T-helper 22 cell (primary cell): ENCODE measurements around the gene MYCN.
"Not testable (repeated sequence)": the region's sequence is repeated elsewhere in the genome, so short reads cannot be mapped to it uniquely, and the experiment has no call there.

Experiments used
- DNase-seq: peaks from one replicate; pipeline ENCODE4 v3.0.0-alpha.2; 2020; ENCODE audit warnings: low read depth

Gene MYCN

DNA sequence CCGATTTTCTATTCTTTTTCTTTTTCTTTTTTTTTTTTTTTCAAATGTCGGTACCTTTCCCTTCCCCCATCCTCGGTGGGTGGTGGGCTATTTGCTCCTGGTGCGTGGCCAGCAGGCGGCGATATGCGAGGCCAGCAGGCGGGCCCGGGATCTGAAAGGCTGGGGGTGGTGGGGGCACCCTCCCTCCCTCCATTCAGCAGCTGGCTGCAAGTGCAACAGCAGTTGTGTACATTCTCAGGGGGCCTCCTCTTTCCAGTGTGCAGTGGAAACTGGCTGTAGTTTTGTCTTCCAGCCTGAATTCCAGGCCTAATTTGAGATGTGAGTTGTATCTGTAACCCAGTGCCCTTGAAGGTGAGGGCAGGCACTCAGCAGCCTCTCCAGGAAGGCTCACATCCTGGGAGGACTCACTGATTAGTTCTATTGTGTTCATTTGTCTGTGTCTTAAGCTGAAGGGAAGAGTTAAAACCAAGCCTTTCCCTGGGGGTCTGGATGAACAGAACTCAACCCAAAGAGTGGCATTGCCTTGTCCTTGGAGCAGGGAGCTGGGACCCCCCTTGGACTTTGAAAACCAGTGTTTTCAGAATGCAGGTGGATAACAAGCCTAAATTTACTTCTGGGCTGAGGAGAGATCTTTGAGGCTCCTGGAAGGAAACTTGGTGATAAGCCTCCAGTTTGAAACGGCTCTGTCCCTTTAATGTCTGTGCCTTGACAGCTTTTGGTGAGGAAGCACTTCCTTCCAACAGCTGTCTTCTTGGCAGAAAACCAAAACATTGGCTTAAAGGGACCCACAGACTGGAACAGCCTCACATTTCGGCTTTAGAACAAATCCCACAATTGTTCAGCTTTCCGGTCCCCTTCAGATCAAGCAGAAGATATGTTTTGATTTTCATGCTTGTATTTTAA lies 3.3 kb downstream of the MYCN start:
- no peak for DNase-seq

DNA sequence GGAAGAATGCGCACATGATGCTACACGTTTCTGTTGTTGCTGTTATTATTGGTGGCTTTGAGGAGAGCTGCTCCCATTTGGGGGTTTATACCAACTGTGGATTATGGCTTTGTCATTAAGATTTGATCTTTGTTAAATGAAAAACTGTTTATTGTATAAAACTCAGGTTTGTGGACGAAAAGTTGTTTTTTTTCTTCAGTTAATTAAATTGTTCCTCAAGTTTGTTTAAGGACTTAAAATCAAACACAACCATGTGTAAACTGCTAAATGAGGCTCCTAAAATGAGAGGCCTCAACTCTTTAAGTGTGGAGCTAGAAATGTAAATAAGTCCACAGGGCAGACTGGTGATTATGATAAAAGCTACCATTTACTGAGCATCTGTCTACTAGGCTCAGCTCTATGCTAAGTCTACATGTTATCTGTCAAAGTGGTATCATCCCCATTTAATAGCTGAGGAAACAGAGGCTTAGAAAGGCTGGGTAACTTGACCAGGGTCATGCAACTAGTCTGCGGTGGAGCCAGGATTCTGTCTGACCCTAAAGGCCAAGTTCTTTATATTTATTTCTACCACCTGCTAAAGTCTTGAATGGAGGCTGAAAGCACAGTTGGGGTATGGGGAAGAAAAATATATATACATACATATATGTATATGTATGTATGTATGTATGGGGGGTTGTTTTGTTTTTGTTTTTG lies 4.1 kb downstream of the MYCN start:
- DNase-seq = no peak

DNA sequence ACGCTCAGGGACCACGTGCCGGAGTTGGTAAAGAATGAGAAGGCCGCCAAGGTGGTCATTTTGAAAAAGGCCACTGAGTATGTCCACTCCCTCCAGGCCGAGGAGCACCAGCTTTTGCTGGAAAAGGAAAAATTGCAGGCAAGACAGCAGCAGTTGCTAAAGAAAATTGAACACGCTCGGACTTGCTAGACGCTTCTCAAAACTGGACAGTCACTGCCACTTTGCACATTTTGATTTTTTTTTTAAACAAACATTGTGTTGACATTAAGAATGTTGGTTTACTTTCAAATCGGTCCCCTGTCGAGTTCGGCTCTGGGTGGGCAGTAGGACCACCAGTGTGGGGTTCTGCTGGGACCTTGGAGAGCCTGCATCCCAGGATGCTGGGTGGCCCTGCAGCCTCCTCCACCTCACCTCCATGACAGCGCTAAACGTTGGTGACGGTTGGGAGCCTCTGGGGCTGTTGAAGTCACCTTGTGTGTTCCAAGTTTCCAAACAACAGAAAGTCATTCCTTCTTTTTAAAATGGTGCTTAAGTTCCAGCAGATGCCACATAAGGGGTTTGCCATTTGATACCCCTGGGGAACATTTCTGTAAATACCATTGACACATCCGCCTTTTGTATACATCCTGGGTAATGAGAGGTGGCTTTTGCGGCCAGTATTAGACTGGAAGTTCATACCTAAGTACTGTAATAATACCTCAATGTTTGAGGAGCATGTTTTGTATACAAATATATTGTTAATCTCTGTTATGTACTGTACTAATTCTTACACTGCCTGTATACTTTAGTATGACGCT lies 5.8 kb downstream of the MYCN start:
- no peak for DNase-seq

- no peak for DNase-seq
These were observed 6.6 kb downstream of the MYCN start for GRCh38 chr2:15946983-15947382.

DNA sequence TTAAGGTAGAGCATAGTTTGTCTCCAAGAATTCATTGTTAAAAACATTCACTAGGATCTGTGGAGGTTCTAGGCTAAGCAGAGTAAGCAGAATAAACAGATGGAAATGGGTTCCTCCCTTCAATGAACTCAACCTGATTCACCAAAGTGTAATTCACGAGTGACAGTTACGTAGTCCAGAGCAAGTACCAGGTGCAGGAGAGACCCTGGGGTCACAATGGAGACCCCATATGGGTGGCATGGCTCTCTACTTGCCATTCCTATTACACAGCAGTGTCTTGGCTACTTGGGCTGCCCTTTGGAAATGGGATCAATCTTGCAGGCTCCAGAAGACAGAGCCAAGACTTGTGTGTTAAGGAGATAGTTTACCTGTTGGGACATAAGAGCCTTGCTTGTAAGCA lies 7.1 kb downstream of the MYCN start:
- DNase-seq = no peak

DNA sequence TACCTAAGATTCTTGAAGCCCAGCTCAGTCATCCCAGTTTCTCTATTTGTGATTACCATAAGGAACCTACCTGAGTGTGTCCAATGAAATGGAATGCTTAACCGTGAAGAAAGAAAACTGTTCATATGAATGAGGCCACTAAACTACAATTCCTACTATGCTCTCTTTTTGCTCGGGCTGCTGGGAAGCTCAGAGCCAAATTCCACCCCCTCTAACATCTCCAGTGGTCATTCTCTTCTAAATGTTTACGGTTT lies 8.3 kb downstream of the MYCN start:
- DNase-seq = no peak

GRCh38 chr2:15949126-15949525 lies 8.8 kb downstream of the MYCN start:
- no peak for DNase-seq

DNA sequence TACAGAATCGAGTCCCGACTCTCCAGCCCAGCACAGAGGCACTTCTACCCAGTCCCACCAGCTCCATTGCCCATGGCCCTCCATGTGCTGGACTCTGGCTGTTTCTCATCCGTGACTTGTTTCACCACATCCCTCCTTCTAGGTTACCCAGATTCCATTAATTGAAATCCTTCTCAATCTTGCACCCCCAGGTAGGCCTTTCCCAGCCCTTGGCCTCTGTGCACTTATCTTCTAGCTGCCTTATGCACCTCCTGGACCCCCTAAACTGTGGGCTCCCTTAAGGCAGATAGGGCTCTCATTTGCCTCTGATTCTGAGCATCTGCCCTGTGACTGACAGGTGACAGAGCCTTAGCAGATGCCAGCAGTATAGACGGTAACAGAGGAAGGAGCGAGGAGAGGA lies 9.2 kb downstream of the MYCN start:
- DNase-seq = no peak

- no peak for DNase-seq
These were observed 10.0 kb downstream of the MYCN start for GRCh38 chr2:15950088-15950952.

- not testable (repeated sequence) for DNase-seq
These were observed 11.6 kb downstream of the MYCN start for GRCh38 chr2:15951936-15952335.

- DNase-seq = no peak
These were observed 12.2 kb downstream of the MYCN start for GRCh38 chr2:15952451-15953146.

- no peak for DNase-seq
These were observed 12.8 kb downstream of the MYCN start for GRCh38 chr2:15953147-15953630.

GRCh38 chr2:15953891-15954680 lies 13.7 kb downstream of the MYCN start:
- no peak for DNase-seq

- DNase-seq = no peak
These were observed 14.4 kb downstream of the MYCN start for GRCh38 chr2:15954761-15955160.

DNA sequence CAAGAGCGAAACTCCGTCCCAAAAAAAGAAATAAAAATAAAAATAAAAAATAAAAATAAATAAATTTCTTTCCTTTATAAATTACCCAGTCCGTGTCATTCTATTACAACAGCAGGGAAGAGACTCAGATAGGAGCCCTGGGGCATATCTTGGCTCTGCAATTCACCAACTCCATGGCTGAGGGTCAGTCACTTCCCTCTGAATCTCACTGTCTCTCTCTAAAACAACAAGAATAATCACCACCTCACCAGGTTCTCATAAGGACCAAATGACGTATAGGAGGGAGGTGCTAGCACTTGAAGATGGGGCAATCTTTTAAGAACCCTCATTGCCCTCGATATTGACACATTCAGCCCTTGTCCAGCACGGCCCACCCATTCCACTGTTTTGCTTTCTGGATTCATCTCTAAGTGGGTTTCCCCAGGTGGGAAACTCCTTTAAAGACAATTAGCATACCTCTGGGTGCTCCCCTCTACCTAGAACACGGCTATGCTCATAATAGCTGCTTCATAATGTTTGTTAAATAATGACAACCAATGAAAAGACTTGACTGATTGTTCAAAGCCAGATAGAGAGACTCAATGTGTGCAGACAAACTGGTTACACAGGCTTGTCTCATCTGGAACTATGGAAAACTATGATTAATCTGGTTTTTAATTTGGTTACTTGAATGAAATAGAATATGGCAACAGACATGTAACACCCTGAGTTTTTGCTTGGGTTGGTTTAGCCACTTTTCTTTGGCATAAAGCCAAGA lies 15.1 kb downstream of the MYCN start:
- DNase-seq = no peak

DNA sequence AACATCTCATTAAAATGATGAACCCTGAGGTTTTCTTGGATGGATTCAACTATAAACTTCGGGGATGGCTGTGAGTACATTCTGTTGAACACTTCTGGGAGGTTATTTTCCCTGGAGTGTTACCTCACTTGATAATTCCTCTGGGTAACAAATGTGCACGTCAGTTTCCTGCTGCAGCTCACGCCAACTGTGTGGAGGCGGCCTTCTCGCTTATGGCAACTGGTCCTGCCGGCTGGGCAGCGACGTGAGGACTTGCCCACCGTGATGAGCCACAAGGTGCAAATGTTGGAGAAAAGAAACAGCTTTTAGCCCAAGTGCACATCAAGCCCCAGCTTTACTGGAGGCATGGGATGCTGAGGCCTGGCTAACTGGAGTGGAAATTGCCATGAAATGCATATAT lies 15.9 kb downstream of the MYCN start:
- no peak for DNase-seq

DNA sequence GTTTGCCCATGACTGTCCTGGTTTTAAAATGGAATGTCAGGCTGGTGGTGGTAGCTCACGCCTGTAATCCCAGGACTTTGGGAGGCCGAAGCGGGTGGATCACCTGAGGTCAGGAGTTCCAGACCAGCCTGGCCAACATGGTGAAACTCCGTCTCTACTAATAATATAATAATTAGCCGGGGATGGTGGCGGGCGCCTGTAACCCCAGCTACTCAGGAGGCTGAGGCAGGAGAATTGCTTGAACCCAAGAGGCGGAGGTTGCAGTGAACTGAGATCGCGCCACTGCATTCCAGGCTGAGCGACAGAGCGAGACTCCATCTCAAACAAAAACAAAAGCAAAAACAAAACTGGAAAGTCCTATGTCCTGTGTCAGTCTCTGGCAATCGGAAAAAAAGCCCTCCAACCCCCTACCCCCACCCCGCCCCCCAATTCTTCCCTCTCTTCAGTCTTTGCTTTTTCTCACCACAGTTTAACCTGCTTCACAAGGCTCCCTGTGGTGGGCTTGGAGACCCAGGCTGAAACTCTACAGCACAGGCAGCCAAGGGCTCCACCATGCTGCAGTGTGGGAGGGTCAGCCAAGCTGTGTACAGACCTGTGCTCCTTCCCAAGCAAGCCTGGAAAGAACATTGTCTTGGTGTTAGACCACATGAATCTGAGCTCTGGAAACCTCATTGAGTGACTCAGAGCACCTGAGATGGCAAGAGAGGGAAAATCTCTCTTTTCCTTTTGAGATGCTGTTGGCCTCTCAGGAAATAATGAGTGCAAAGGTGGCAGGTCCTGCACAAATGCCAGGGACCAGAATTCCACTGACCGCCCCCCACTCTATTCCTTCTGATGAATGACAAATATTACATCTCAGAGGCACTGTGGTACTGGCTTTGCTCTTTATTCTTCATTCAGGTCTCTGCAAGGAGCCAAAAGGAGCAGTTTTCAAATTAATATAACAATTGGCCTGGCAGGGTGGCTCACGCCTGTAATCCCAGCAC lies 16.7 kb downstream of the MYCN start:
- DNase-seq = no peak
